SK-MEL-5 (cell line): Measurements from ENCODE around the gene NAP1L5. TPM values are rescaled to one million over a fixed set of nuclear protein-coding genes. Genes with fewer than 3 reads are reported as not detected.

Experiments
- small RNA-seq, 2 experiments: library from RNA; depleted of rRNA; stranded (forward); fragments of <200 nt; gene quantifications; one replicate each; pipeline ENCODE3, GENCODE V24; 2014
- total RNA-seq: library from RNA; depleted of rRNA; stranded (reverse); fragments of >200 nt; shearing (Covaris generic); gene quantifications from 2 replicates; pipeline ENCODE4 v1.2.3, GENCODE V29; 2014; rRNA removed

NAP1L5 gene
- total RNA-seq, 1 experiment from 2014 or later: 14.0 TPM

Small RNA genes within 50 kb of the gene (small RNA-seq; reads per million reads assigned to genes)
- gene RF02115: 0 reads per million in 2 experiments
- gene RNU6-33P: 0.04 to 0.29 reads per million in 2 experiments

Other genes with a start within 250 kb of the NAP1L5 start
- 5.3 and 6.1 TPM in 2 replicates for gene HERC5, start 240.7 kb downstream of the NAP1L5 start, total RNA-seq
- gene PYURF, start 174.1 kb downstream of the NAP1L5 start, total RNA-seq: 142 and 153 TPM in 2 replicates
- gene HERC3, start 105.3 kb downstream of the NAP1L5 start, total RNA-seq: 3.0 and 5.4 TPM in 2 replicates